ENCODE data around the gene TRMT10C.

GRCh38 chr3:101518421-101518871 lies 43.2 kb upstream of the TRMT10C start:
- no peak for TF ChIP-seq CTCF (IDR thresholded peaks at IDR 0.05; ENCODE audit: insufficient read depth, low read depth, low read length)
- no peak for TF ChIP-seq EZH2 (IDR thresholded peaks at IDR 0.05; ENCODE audit: insufficient read depth, low read length)
